NCI-H1694 treated with DMSO at 0.1 percent for 48 hours (cell line): ENCODE data around the gene MRAP.
"Not testable (repeated sequence)": the region's sequence is repeated elsewhere in the genome, so short reads cannot be mapped to it uniquely, and the experiment has no call there.

Experiments used
- DNase-seq: peaks from one replicate; lab custom pipeline; 2025; lab: John Stamatoyannopoulos, UW

The MRAP gene

GRCh38 chr21:32298658-32299081 is at the start of gene MRAP:
Gene MRAP (plus strand): TSS chr21:32298855. CDS start chr21:32298972, 117 bp downstream.
- DNase-seq = no peak

GRCh38 chr21:32249511-32250280 is 49.0 kb upstream of the MRAP start:
- DNase-seq = no peak

GRCh38 chr21:32252136-32252535 is 46.5 kb upstream of the MRAP start:
- DNase-seq = no peak

DNA sequence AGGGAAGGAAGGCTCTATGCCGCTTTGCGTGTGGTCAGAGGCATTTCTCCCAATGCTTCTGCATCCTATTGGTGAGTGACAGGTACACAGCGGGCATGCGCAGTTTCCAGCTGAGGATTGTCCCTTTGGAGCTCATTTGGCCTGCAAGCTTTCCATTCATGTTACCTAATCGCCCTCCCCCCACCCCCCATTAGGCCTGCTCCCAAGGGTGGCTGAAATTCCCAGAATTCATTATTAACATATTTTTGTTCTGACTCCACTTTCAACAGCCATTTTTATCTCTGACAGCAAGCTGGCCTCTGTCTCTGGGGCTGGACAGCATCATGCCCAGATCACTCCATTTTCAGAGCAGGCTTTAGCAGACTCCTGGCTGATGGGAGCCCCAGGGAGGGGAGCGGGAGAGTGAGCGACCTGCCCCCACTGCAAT is 45.4 kb upstream of the MRAP start:
- DNase-seq = no peak

DNA sequence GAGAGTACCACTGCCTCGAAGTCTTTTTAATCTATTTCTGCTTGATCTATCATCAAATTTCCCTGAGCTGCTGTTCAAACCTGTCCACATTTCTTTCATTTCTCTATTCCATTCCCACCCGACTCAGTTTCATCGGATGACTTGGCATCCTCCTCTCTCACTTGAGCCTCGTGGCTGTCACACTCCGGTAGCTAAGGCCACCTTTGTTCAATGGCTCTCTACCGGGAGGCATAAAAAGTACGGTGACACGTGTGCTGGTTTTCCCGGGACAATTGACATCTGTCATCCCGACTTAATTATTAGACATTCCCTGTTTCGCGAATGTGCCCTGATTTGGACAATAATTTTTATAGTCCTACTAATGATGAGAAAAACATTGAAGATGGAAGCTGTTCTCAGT is 42.4 kb upstream of the MRAP start:
- DNase-seq = peak; percentile 49

DNA sequence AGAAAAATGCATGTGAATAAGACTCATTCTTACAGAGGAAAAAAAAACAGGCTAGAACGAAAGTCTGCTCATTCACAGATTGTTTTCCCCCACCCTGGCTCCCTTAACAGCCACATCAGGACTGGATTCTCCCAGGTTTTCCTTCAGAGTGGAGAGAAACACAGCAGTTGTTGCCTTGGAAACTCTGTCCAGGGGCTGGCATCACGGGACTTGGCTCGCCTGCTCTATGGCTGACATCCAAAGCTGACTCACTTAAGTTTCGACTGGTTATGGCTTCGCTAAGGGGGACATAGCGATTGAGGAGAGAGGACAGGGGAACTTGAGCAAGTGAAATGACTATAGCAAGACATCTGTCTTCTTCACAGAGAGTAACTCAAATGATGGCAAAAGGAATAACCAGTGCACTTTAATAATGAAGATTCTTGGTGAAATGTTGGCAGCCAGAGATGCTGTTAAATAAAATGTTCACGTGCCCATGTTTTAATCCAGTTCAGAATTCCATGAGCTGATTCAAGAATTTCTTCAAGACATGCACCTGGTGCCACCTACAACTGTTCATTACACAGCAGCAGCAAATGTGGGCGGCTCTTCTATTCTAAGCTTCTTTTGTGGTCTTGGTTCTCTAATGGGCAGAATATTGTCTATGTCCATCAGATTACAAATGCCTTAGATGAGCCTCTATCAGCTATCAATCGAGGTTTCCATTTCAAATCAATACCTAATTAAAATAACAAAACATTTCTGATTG is 41.6 kb upstream of the MRAP start:
- peak; percentile 98 for DNase-seq

- peak; percentile 94 for DNase-seq
These were observed 40.5 kb upstream of the MRAP start for GRCh38 chr21:32257962-32258785.

DNA sequence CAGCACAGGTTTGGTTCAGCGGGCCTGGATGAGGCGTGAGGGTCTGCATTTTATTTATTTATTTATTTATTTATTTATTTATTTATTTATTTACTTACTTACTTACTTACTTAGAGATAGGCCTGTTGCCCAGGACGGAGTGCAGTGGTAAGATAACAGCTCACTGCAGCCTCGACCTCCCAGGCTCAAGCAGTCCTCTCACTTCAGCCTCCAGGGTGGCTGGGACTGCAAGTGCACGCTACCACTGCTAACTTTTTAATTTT is 39.9 kb upstream of the MRAP start:
- DNase-seq = not testable (repeated sequence)

DNA sequence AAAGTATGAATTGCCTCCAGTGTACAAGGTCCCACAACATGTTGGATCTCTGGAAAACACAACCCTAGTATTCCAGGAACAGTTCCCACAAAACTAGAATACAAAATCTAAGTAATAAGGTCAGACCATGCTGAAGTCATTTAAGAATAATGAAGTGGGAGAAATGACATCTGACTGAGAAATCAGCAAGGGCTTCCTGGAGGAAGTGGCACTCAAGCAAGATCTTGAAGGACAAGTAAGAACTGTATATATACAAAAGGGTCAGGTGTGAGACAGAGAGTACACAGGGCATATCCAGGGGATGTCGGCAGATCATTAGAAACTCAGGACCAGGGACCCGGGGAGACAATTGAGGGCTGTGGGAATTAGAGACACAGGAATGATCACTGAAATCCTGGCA is 38.5 kb upstream of the MRAP start:
- no peak for DNase-seq

- no peak for DNase-seq
These were observed 36.7 kb upstream of the MRAP start for GRCh38 chr21:32261929-32262328.

DNA sequence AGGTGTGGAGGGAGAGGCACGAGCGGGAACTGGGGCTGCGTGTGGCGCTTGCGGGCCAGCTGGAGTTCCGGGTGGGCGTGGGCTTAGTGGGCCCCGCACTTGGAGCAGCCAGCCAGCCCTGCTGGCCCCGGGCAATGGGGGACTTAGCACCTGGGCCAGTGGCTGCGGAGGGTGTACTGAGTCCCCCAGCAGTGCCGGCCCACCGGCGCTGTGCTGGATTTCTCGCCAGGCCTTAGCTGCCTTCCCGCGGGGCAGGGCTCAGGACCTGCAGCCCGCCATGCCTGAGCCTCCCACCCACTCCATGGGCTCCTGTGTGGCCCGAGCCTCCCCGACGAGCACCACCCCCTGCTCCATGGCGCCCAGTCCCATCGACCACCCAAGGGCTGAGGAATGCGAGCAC is 33.3 kb upstream of the MRAP start:
- DNase-seq = not testable (repeated sequence)

DNA sequence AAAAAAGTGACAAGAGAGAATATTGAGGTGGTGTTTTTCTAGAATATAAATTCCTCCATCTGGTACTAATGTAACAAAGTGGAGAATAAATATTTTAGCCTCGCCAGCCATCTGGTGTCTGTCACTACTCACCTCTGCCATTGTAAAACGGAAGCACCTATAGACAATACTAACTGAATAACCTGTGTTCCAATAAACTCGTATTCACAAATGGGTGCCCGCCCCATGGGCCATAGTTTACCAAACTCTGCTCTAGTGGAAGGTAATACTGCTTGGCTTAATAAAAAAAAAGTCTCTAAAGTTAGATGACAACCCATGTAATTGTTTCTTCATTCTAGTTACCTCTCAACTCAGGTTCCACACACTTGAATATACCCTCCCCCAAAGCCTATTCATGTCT is 27.9 kb upstream of the MRAP start:
- DNase-seq = peak; percentile 17

- DNase-seq = no peak
These were observed 22.0 kb upstream of the MRAP start for GRCh38 chr21:32276671-32277070.

- no peak for DNase-seq
These were observed 20.6 kb upstream of the MRAP start for GRCh38 chr21:32278103-32278502.

- peak; percentile 97 for DNase-seq
These were observed 19.9 kb upstream of the MRAP start, which contains the start of gene MIS18A for GRCh38 chr21:32278518-32279376. Gene MIS18A (minus strand): TSS chr21:32279049. CDS start chr21:32279014, 35 bp downstream.

DNA sequence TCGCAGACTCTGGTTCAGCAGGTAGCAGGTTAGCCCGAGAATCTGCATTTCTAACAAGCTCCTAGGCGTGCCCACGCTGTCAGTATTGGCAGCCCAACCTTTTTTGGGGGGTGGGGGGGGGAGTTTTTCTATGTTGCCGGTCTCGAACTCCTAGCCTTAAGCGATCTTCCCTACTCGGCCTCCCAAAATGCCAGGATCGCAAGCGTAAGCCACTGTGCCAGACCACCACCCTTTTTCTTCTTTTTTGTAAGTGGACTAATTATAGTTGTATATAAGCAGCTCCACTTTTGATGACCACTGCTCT is 19.3 kb upstream of the MRAP start:
- DNase-seq = no peak

DNA sequence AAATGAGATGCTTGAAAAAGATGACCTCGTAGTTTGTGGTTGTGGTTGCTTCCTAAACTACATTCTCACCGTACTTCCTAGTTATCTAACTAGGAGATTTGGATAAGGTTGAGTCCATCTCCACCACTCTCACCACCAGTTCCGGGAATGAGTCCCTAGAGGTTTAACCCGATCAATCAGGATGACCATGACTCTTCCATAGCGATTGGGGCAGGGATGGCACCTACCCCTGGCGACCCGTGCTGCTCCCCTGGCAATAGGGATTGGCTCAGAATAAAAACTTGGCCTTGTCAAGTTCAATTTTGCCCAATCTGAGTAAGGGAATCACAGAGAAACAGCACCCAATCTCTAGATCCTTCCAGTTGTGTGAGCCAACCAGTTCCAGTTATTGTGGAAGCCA is 17.1 kb upstream of the MRAP start:
- no peak for DNase-seq

DNA sequence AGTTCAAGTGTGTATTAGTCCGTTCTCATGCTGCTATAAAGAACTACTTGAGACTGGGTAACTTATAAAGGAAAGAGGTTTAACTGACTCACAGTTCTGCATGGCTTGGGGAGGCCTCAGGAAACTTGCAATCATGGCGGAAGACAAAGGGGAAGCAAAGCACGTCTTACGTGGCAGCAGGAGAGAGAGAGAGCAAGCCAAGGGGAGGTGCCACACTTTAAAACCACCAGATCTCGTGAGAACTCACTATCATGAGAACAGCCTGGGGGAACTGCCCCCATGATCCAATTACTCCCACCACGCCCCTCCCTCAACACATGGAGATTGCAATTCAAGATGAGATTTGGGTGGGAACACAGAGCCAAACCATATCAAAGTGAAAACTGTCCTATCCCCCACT is 15.7 kb upstream of the MRAP start:
- DNase-seq = no peak

GRCh38 chr21:32285476-32285875 is 13.2 kb upstream of the MRAP start:
- DNase-seq = no peak

DNA sequence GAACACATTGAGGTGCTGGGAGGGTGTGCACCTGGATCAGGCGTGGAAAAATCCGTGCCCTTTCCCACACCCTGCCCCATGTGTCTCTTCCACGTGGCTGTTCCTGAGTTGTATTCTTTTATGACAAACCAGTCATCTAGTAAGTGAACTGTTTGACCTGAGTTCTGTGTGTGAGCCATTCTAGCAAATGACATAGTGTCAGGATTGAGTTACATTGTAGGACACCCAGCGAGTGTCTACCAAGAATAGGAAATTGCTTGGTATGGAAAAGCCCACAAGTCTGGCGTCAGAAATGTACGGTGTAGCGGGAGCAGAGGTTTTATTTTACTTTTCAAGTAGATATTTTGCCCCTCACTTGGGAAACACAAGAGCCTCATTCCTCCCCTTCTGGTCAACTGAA is 1.2 kb upstream of the MRAP start:
- DNase-seq = no peak

DNA sequence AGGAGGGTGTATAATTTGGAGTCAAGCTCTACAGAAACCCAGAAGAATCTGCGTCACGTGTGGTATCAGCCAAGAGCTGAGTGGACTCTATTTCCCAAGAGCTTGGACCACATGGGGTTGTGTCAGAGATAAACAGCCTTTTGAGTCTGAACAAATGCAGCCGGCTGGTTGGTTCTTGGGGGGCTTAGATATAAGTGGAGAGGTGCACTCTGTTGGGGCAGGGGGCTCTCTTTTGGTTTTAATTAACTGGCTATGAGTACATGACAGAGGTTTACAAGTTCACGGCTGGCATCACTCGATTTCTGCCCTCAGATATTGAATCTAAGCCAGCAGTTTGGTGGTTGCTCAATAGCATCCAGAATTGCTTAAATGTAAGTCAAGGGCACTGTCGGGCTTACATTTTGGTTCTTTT is 501 bp upstream of the MRAP start:
- no peak for DNase-seq

- DNase-seq = no peak
These were observed 1.0 kb downstream of the MRAP start for GRCh38 chr21:32299695-32300094.
